K562 (cell line): ENCODE measurements around the gene CRYGB. TPM values are rescaled to one million over a fixed set of nuclear protein-coding genes. Genes with fewer than 3 reads are reported as not detected.

ENCODE experiments used
- ATAC-seq: fragments of 200-7000 bp; cut with Tn5 transposase; 3 replicates; pipeline ENCODE4 v1.9.1; 2020; ENCODE audit warnings: moderate library complexity
- BruUV-seq: library from RNA; stranded (reverse); fragments of 400-500 nt; replicated peaks from 2 replicates; lab custom pipeline; 2021; lab: Mats Ljungman, UMichigan
- CTCF ChIA-PET: fragments of 300-600 bp; formaldehyde crosslinking; extraction: SDS; loops from one replicate; lab custom pipeline; 2021; ENCODE audit warnings: low intra/inter-chr PET ratio; lab: Yijun Ruan, JAX
- POLR2A ChIA-PET: fragments of 300-600, 350-650 bp; sonication (Branson Sonifier 250); formaldehyde crosslinking; extraction: SDS; loops from one replicate; lab custom pipeline; 2021; ENCODE audit warnings: antibody characterized with exemption, inconsistent platforms; lab: Yijun Ruan, JAX
- DNase-seq, 4 experiments: peaks; one replicate each; pipeline versions ENCODE4 v3.0.0 to v3.0.0-alpha.2; 2011 to 2018; ENCODE audit warnings: low spot score in 3 of 4, mixed read lengths in 3 of 4; ENCODE audit errors: extremely low read depth in 1 of 4
- FAIRE-seq: peaks from 2 replicates; lab custom pipeline; 2011; peaks lifted over from hg19 to GRCh38; lab: Jason Lieb, UNC
- H2AFZ ChIP-seq: 2 replicates; pipeline ENCODE4 v1.6.0; 2011; ENCODE audit warnings: low read depth, low read length, control low read depth, inconsistent platforms
- H3K27ac ChIP-seq: fragments of 200-600 bp; 3 replicates; pipeline ENCODE4 v1.8.0; 2011; ENCODE audit warnings: low read depth, mild to moderate bottlenecking, control low read depth, inconsistent platforms, low read length, moderate library complexity, mixed read lengths; ENCODE audit errors: extremely low read depth
- H3K27me3 ChIP-seq, 2 experiments: fragments of 300-600 bp in 1 of 2; 2 replicates in 1 of 2; 3 replicates in 1 of 2; pipeline versions ENCODE4 v1.6.0 to v1.8.0; 2011; ENCODE audit warnings: inconsistent platforms in 2 of 2, low read length in 2 of 2, mild to moderate bottlenecking in 1 of 2, mixed read lengths in 1 of 2, moderate library complexity in 1 of 2; ENCODE audit not compliant: control insufficient read depth in 2 of 2, insufficient read depth in 2 of 2
- H3K36me3 ChIP-seq: fragments of 300-600 bp; 3 replicates; pipeline ENCODE4 v1.8.0; 2011; ENCODE audit warnings: mild to moderate bottlenecking, low read length, inconsistent platforms; ENCODE audit not compliant: control insufficient read depth, insufficient read depth
- H3K4me1 ChIP-seq, 2 experiments: fragments of 200-600 bp in 1 of 2; replicated peaks in 1 of 2; 2 replicates in 1 of 2; 3 replicates in 1 of 2; pipeline versions ENCODE4 v1.5.1 to v1.8.0; 2011; ENCODE audit warnings: inconsistent platforms in 2 of 2, low read length in 2 of 2, mild to moderate bottlenecking in 1 of 2, mixed read lengths in 1 of 2, moderate library complexity in 1 of 2; ENCODE audit not compliant: control insufficient read depth in 2 of 2, insufficient read depth in 2 of 2
- H3K4me2 ChIP-seq: 2 replicates; pipeline ENCODE4 v1.6.1; 2011; ENCODE audit warnings: low read length, control low read depth, inconsistent platforms, mixed read lengths; ENCODE audit not compliant: insufficient read depth
- H3K4me3 ChIP-seq: fragments of 200-600 bp; sonication (generic), shearing (Covaris generic); 2 replicates; pipeline ENCODE4 v1.5.1; 2016; ENCODE audit warnings: control low read depth, inconsistent platforms
- H3K79me2 ChIP-seq: fragments of 200-600 bp; 3 replicates; pipeline ENCODE4 v1.8.0; 2011; ENCODE audit warnings: low read length, inconsistent platforms; ENCODE audit not compliant: control insufficient read depth, insufficient read depth
- H3K9ac ChIP-seq, 2 experiments: 2 replicates each; pipeline versions ENCODE4 v1.6.0 to v1.6.1; 2011; ENCODE audit warnings: low read depth in 2 of 2, low read length in 2 of 2, control low read depth in 1 of 2, inconsistent platforms in 1 of 2, mild to moderate bottlenecking in 1 of 2, mixed read lengths in 1 of 2; ENCODE audit not compliant: insufficient read depth in 1 of 2
- H3K9me1 ChIP-seq: one replicate; pipeline ENCODE4 v1.6.0; 2011; ENCODE audit warnings: inconsistent platforms, mild to moderate bottlenecking, low read length, moderate library complexity; ENCODE audit not compliant: control insufficient read depth, insufficient read depth
- H3K9me3 ChIP-seq: replicated peaks from 2 replicates; pipeline ENCODE4 v1.5.1; 2011; ENCODE audit warnings: low read depth, low read length, inconsistent platforms; ENCODE audit not compliant: control insufficient read depth, insufficient read depth
- H4K20me1 ChIP-seq: replicated peaks from 2 replicates; pipeline ENCODE4 v1.6.1; 2011; ENCODE audit warnings: low read length, inconsistent platforms, mixed read lengths; ENCODE audit not compliant: control insufficient read depth, insufficient read depth
- DIDO1 ChIP-seq: fragments of 450-650 bp; IDR thresholded peaks from 2 replicates; pipeline ENCODE4 v1.6.1; 2016; ENCODE audit warnings: low read depth, missing biosample characterization, missing genetic modification characterization
- L3MBTL2 ChIP-seq: fragments of 450-650 bp; IDR thresholded peaks from 2 replicates; pipeline ENCODE4 v1.6.1; 2016; ENCODE audit warnings: mild to moderate bottlenecking, moderate library complexity
- LCOR ChIP-seq: sonication (generic); formaldehyde crosslinking; IDR thresholded peaks from 2 replicates; pipeline ENCODE4 v1.8.0; 2022; ENCODE audit warnings: mild to moderate bottlenecking, missing genetic modification reagents
- MEF2D ChIP-seq: conservative IDR thresholded peaks from 2 replicates; pipeline ENCODE4 v1.6.1; 2016; ENCODE audit warnings: low read depth, missing genetic modification characterization, missing compliant biosample characterization
- MIER1 ChIP-seq: fragments of 450-650 bp; IDR thresholded peaks from 2 replicates; pipeline ENCODE4 v1.6.1; 2016; ENCODE audit warnings: antibody characterized with exemption, mild to moderate bottlenecking, low read depth
- SIRT6 ChIP-seq: IDR thresholded peaks from one replicate; pipeline ENCODE4 v1.6.1; 2012; ENCODE audit warnings: low read depth, mild to moderate bottlenecking, control low read depth, inconsistent platforms, low read length, moderate library complexity
- SMC3 ChIP-seq: conservative IDR thresholded peaks from 2 replicates; pipeline ENCODE4 v1.6.1; 2011; ENCODE audit warnings: low read depth, low read length, improper control_type of control experiment; ENCODE audit not compliant: insufficient read depth
- TAL1 ChIP-seq: fragments of 450-650 bp; IDR thresholded peaks from 2 replicates; pipeline ENCODE4 v1.6.1; 2016; ENCODE audit warnings: mild to moderate bottlenecking
- TCF3 ChIP-seq: sonication (generic); formaldehyde crosslinking; IDR thresholded peaks from 2 replicates; pipeline ENCODE4 v1.4.0; 2020; ENCODE audit warnings: mild to moderate bottlenecking, missing genetic modification reagents
- ZBTB17 ChIP-seq: fragments of 450-650 bp; formaldehyde crosslinking; IDR thresholded peaks from 2 replicates; pipeline ENCODE4 v1.4.0; 2020; ENCODE audit warnings: mild to moderate bottlenecking
- ZBTB7A ChIP-seq: IDR thresholded peaks from 2 replicates; pipeline ENCODE4 v1.6.1; 2011; ENCODE audit warnings: low read depth, mild to moderate bottlenecking, low read length, moderate library complexity, borderline replicate concordance; ENCODE audit not compliant: control insufficient read depth
- ZNF217 ChIP-seq: sonication (generic); formaldehyde crosslinking; IDR thresholded peaks from 2 replicates; pipeline ENCODE4 v1.8.0; 2022; ENCODE audit warnings: mild to moderate bottlenecking, missing genetic modification reagents
- ZNF79 ChIP-seq: fragments of 250-450 bp; sonication (Bioruptor Pico); IDR thresholded peaks from 2 replicates; pipeline ENCODE4 v1.4.0; 2020; ENCODE audit warnings: low read depth, mild to moderate bottlenecking, moderate library complexity
- whole genome bisulfite sequencing: fragments of 100-300 bp; shearing (Covaris generic); methylation state at CpG from one replicate; pipeline ENCODE4 v1.1.6; 2016; ENCODE audit warnings: low coverage, mixed read lengths; ENCODE audit not compliant: insufficient coverage; ENCODE audit errors: missing lambda C conversion rate; 5-methylcytosine and 5-hydroxymethylcytosine counted together
- in situ Hi-C: fragments of 300-500 bp; cut with MboI; formaldehyde crosslinking; loops from 4 replicates; pipeline ENCODE4 v1.15.0; 2018; ENCODE audit warnings: inconsistent platforms, mixed read lengths
- intact Hi-C: fragments of 100-400 bp; cut with micrococcal nuclease; formaldehyde crosslinking; loops from 2 replicates; pipeline ENCODE4 v1.14.2; 2022
- polyA plus RNA-seq, 8 experiments: library from polyadenylated mRNA; depleted of rRNA in 4 of 8; stranded (reverse) in 5 of 8; unstranded in 3 of 8; fragments of >200 nt; fragmentation: Nextera tagmentation in 2 of 8; fragmentation: Illumina TruSeq in 1 of 8; extraction: Ambion mirVana in 2 of 8; extraction: Trizol in 1 of 8; gene quantifications; 2 replicates each; pipeline versions ENCODE4 v1.2.1 to v1.2.3, GENCODE V29; 2011 to 2014; ENCODE audit warnings: inconsistent platforms in 1 of 8, missing spikeins in 1 of 8
- total RNA-seq, 7 experiments: library from RNA; depleted of rRNA in 6 of 7; stranded (reverse); fragments of >200 nt in 6 of 7; fragmentation: Illumina TruSeq in 2 of 7; extraction: Trizol in 2 of 7; gene quantifications; 2 replicates each; pipeline versions ENCODE4 v1.2.1 to v1.2.3, GENCODE V29; 2011 to 2021; ENCODE audit warnings: low replicate concordance in 1 of 7
- TF ChIP-seq, protein P1 (sequence below): sonication (generic); IDR thresholded peaks from 2 replicates; pipeline ENCODE4 v1.6.1; 2016
- TF ChIP-seq, protein P2 (sequence below): sonication (generic); formaldehyde crosslinking; IDR thresholded peaks from 2 replicates; pipeline ENCODE4 v1.9.0; 2022; ENCODE audit warnings: mild to moderate bottlenecking, missing genetic modification reagents
- TF ChIP-seq, protein P3 (sequence below): IDR thresholded peaks from 2 replicates; pipeline ENCODE4 v1.6.1; 2011; ENCODE audit not compliant: insufficient read length; ENCODE audit errors: extremely low read depth

CRYGB gene
- total and polyA plus RNA-seq, 9 of the 15 experiments (the other 6 are each of a cell fraction or from before 2014, with no cell fraction given): not detected

DNA sequence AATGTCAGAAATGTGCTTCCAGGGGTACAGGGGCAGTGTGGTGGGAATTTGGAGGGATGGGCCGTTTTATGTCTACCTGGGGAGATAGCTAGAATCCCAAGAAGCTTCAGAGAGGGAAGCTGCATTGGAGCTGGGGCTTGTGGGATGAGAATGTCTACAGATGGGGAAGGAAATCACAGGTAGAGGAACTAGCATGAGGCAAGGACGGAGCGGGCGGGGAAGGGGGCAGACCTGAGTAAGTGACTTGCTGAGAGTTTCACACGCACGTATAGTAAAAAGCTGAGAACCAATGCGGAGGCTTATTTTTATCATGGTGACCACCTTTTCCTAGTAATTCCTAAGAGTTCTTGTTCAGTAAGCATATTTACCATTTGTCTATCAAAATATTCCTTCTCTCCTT lies 37.6 kb upstream of the CRYGB start:
- Histone ChIP-seq H3K79me2 (no peaks in the 10 kb centered on the region), H3K4me1 (peaks cover 0 to 3% of the 10 kb centered on the region in 2 experiments; a peak in 1 of 5 replicates), H4K20me1 (no peaks in the 10 kb centered on the region), H3K27me3 (no peaks in the 10 kb centered on the region), H3K9ac (no peak overlapping the region), H3K4me3 (no peak overlapping the region), H2AFZ (no peak overlapping the region), H3K36me3 (no peaks in the 10 kb centered on the region), H3K27ac (no peak overlapping the region), H3K9me1 (no peaks in the 10 kb centered on the region), H3K4me2 (no peak overlapping the region), H3K9me3 (no peaks in the 10 kb centered on the region)
- TF ChIP-seq ZBTB17 (CRISPR knock-in tag) (no peak), TCF3 (CRISPR knock-in tag) (no peak), SIRT6 (no peak), TAL1 (no peak), MEF2D (tag) (no peak), ZNF217 (CRISPR knock-in tag) (no peak)
- no peak for FAIRE-seq
- in situ Hi-C loops: no loop called here
- ChIA-PET CTCF (no interaction called here), POLR2A (interaction anchor here (0.9 kb wide), 1 partner anchor 8 kb away, joined by 6 read pairs; no protein-coding TSS in a partner anchor)
- BruUV-seq: no TSS peak
- peak; percentile 58 for ATAC-seq
- 11% methylated on average over 7 of the region's 7 CpGs for whole genome bisulfite sequencing
- DNase-seq: no peak
- intact Hi-C loops: no loop called here

DNA sequence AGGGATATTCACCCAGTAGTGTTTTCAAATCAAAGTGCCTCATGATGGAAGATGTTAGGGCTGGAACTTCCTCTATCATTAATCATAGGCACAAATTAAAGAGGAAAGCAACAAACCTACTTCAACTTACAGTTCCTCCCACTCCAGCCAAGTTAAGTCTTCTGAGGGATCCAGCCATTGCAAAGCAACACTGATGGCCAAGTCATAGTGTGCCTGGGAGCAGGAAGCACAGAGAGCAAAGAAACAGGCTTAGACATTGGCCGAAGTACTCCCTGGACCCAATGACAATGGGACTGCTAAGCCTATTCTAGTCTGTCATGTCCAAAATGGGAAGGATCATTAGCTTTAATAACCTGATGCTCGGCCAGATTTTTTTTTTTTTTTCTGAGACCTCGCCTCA lies 36.9 kb upstream of the CRYGB start:
- Histone ChIP-seq H3K27me3 (no peaks in the 10 kb centered on the region), H2AFZ (no peak overlapping the region), H3K9me1 (no peaks in the 10 kb centered on the region), H3K27ac (no peak overlapping the region), H3K79me2 (no peaks in the 10 kb centered on the region), H3K4me2 (no peak overlapping the region), H3K4me3 (no peak overlapping the region), H3K9me3 (no peaks in the 10 kb centered on the region), H3K36me3 (no peaks in the 10 kb centered on the region), H4K20me1 (no peaks in the 10 kb centered on the region), H3K9ac (no peak overlapping the region), H3K4me1 (peaks cover 0 to 3% of the 10 kb centered on the region in 2 experiments; a peak in 1 of 5 replicates)
- in situ Hi-C loops: no loop called here
- no peak; the same call in 2 of the 3 replicates for ATAC-seq
- 30% methylated on average over 3 of the region's 3 CpGs for WGBS
- BruUV-seq: no TSS peak
- intact Hi-C loops: no loop called here
- FAIRE-seq: no peak
- ChIA-PET POLR2A (no interaction called here), CTCF (no interaction called here)
- DNase-seq: no peak
- TF ChIP-seq, protein P1, sequence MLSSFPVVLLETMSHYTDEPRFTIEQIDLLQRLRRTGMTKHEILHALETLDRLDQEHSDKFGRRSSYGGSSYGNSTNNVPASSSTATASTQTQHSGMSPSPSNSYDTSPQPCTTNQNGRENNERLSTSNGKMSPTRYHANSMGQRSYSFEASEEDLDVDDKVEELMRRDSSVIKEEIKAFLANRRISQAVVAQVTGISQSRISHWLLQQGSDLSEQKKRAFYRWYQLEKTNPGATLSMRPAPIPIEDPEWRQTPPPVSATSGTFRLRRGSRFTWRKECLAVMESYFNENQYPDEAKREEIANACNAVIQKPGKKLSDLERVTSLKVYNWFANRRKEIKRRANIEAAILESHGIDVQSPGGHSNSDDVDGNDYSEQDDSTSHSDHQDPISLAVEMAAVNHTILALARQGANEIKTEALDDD: no peak
- TF ChIP-seq, protein P2, sequence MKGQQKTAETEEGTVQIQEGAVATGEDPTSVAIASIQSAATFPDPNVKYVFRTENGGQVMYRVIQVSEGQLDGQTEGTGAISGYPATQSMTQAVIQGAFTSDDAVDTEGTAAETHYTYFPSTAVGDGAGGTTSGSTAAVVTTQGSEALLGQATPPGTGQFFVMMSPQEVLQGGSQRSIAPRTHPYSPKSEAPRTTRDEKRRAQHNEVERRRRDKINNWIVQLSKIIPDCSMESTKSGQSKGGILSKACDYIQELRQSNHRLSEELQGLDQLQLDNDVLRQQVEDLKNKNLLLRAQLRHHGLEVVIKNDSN (CRISPR knock-in tag): no peak
- TF ChIP-seq MIER1: no peak
- TF ChIP-seq LCOR: no peak
- TF ChIP-seq ZBTB7A: no peak
- TF ChIP-seq ZNF79: no peak
- TF ChIP-seq DIDO1 (tag): no peak
- TF ChIP-seq, protein P3, sequence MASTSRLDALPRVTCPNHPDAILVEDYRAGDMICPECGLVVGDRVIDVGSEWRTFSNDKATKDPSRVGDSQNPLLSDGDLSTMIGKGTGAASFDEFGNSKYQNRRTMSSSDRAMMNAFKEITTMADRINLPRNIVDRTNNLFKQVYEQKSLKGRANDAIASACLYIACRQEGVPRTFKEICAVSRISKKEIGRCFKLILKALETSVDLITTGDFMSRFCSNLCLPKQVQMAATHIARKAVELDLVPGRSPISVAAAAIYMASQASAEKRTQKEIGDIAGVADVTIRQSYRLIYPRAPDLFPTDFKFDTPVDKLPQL: no peak
- TF ChIP-seq SMC3: no peak
- TF ChIP-seq L3MBTL2: no peak
